GM18526 (cell line): ENCODE data around the gene MYADML2.

Source experiments
- POLR2A ChIP-seq: IDR thresholded peaks from 3 replicates; pipeline ENCODE4 v1.6.1; 2011; ENCODE audit not compliant: insufficient read length; ENCODE audit errors: extremely low read depth

MYADML2 gene

DNA sequence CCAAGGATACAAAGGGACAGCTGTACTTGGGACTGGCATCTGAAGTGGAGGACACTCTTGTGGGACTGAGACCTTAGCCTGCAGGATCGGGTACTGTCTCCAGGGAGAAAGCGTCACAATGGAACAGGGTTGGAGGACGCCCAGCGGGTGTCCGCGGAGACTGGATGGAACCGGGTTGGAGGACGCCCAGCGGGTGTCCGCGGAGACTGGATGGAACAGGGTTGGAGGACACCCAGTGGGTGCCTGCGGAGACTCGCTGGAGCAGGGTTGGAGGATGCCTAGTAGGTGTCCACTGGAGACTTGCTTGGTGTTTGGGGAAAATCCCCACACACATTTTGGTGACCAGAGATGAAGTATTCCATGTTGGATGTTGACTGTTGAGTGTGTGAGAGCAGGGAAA is at the start of gene MYADML2:
Gene MYADML2, minus strand, starts transcription at position 45 of the 400 bp plus-strand sequence. CDS start 5,492 bp downstream, outside the sequence.
- TF ChIP-seq POLR2A = no peak

GRCh38 chr17:81996232-81996756 is 49.3 kb upstream of the MYADML2 start:
- no peak for TF ChIP-seq POLR2A

GRCh38 chr17:81995463-81996231 is 48.6 kb upstream of the MYADML2 start:
- TF ChIP-seq POLR2A = no peak

DNA sequence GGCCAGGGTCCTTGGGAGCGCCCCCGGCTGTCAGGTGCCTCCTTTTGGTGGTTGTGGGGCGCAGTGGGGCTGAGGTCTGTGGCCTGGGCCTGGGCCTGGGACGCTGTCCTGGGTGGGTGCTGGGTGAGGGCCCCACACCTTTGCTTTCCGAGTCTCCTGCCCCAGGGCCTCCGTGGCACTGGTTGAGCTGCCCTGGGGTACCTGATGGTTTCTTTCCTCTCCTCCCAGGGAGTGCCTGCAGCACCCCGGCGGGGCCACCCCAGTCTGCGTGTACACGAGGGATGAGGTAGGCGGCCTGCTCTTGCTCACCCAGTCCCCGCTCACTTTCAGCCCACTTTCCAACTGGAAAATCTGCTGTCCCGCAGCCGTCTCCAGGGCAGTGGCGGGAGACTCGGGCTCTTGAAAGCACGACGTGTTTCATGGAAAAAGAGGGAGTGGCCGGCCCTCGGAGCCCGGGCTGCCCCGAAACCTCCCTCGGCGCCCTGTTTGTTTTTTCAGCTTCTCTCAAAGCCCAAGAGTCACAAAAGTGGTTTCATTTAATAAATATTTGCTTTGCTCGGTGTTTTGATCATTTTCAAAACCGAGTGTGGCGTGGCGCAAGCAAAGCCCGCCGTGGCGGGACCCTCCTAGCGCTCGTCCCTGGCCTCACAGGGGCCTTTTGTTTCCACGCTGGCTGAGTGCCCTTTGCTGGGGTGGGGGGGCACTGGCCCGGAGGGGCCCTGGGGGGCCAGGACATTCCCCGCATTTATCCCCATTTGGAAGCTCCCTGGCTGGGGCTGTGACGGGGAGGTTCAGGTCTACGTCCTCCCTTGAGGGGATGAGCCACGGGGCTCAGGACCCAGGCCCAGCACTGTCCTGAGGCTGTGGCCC is 47.8 kb upstream of the MYADML2 start:
- no peak for TF ChIP-seq POLR2A

GRCh38 chr17:81993729-81994592 is 46.9 kb upstream of the MYADML2 start:
- no peak for TF ChIP-seq POLR2A

DNA sequence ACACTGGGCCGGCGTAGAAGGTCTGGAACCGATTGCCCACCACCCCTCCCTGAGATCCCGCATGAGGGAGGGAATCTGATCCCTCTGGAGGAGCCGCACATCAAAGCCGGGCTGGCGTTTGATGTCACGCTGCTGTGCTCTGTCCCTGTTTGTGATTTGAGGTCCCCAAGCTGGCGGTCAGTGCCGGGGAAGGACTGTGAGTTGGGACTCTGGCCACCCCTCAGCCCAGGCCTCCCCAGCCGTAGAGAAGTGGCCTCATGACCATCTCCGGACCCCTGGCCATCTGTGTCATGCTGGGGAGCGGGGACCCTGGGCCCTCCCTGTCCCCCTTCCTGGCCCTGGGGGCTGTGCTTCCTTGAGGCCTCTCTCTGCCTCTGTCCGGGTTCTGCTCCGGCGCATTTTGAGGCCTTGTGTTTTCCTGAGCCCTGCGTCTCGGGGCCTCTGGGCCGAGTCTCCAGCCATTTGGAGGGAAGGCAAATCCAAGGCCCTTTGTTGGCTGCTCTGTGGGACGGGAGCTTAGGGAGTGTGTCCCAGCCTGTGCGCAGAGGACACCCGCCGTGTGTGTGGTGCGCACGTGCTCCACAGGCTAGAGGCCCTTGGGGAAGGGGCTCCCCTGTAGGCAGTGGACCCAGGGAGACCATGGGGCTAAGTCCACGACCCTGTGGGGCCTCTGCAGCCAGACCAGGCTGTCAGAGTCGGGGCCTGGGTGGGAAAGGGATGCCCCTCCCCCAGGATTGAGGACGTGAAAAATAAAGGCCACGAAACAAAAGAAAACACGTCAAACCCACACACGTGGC is 45.5 kb upstream of the MYADML2 start:
- TF ChIP-seq POLR2A = no peak

DNA sequence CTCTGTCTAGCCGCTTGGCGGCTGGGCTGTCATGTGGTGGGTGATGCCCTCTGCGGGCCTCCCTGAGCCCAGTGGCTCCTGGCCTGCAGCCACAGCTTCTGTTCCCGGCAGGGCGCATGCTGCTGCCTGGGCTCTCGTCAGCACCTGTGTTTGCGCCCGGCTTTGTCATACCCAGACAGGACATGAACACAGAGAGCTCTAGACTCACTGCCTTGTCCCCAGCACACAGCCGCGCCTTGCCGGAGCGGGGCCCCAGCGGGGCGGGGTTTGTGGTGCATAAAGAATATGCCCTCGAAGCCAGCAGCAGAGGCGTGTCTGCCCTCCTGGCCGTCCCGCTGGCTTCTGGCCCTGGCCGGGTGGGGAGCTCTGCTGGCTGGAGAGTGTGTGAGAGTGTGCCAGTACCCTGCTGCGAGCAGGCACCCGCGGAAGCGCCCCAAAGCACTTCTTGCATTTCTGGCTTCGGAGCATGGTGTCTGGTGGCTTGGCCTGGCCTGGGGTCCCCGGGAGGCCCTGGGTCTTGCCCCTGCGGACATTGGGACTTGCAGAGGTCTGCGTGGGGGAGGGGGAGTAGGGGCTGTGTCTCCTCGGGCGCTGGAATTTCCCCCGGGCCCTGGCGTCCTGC is 44.8 kb upstream of the MYADML2 start:
- no peak for TF ChIP-seq POLR2A

DNA sequence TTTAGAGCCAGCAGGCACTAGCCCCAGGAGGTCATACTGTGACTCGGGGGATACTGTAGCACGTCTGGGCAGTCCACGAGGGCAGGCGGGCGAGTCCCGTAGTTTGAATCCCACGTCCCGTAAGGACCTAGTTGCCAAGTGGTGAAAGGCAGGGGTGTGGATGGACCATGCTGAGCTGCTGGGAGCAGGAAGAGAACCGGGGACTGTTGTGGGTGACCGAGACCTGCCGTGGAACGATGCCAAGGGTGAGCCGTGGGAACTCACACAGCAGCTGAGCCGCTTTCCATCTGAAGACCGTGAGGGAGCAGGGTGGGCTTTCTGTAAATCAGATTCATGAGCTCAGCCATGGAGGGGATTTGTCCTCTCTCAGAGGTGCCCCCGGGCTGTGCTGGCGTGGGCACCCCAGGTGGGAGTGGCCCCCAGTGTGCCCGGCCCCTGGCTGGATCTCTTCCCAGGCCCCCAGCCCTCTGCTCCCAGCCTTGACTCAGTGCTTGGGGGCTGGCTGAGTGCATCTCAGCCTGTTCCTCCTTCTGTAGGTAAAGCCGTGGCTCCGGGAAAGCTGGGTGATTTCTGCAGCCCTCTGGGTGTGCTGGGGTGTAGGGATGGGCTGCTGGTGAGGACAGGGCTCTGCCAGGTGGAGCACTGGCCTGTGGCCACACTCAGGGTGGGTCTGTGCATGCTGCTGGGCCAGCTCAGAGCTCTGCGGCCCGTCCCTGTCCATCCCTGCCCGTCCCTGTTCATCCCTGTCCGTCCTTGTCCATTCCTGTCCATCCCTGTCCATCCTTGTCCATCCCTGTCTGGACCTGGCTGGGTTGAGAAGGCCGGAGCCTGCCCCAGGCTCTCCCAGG is 44.0 kb upstream of the MYADML2 start:
- TF ChIP-seq POLR2A = no peak

DNA sequence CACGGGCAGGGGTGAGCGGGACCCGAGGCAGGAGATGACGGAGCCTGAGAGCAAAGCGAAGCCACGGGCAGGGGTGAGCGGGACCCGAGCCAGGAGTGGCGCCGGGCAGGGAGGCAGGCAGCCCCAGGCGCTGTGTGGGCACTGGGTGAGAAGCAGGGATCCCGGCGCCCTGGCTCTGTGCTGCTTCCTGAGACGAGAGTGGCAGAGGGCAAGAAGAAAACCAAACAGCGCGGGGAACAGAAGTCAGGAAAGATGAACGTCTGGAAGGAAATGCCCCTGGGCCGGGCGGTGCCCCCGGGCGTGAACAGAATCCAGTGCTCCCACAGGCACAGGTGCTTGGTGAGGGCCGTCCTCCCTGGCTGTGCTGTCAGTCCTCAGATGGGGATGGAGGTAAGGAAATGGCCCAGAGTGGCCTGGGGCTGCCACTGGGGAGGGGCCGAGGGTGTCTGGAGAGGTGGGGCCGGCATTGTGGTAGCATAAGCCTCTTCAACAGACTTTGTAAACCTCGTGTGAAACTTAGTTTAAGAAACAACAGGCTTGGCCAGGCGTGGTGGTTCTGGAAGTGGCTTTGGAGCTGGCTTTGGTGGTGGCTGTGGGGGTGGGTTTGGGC is 40.2 kb upstream of the MYADML2 start:
- TF ChIP-seq POLR2A = no peak

- no peak for TF ChIP-seq POLR2A
These were observed 39.6 kb upstream of the MYADML2 start for GRCh38 chr17:81986606-81987005.

DNA sequence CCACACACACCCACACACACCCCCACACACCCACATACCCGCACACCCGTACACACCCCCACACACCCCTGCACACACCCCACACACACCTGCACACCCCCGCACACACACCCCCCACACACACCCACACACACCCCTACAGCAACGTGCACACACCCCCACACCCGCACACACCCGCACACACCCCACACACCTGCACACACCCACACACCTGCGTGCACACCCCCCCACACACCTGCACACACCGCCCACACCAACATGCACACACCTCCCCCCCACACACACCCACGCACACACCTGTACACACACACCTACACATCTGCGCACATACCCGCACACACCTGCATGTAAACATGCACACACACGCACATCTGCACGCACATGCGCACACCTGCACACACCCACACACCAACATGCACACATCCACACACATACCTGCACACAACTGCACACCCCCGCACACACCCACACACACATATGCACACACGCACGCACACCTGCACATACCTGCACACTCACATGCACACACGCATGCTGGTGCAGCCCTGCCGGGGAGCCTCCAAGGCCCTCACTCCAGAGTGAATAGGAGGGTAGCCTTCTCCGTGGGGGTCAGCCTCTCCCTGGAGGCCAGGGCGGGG is 37.9 kb upstream of the MYADML2 start:
- TF ChIP-seq POLR2A = no peak
